ENCODE results near the gene BAK1. TPM values are rescaled to one million over a fixed set of nuclear protein-coding genes. Genes with fewer than 3 reads are reported as not detected.
A peak's percentile ranks its signal among the peaks of the same experiment; 100 is the strongest.

BAK1 gene
- total RNA-seq, 1 donor: 13.8 TPM

DNA sequence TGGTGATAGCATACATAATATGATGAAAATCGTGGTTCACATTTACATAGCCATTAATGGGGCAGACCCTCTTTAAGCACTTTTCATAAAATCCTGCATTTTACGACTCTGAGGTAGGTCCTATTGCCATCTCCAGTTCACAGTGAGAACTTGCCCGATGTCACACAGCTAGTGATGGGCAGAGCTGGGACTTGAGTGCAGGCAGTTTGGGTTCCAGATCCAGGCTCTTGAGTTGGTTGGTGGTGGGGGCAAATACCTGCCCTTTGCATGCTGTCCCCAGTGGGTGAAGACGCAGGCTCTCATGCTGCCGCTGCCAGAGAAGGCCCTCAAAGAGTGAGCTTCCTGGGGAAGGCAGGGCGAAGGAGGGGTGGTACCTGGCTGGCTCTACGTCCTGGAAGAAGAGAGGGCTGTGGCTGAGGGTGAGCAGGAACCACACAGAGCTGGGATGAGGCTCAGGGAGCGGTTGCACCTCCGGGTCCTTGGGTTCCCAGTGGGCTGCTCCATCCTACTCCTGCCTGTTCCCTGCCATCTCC, 6.1 kb upstream of the BAK1 start:
- no peaks in the 10 kb centered on the region for H4K20me1 ChIP-seq (ENCODE audit: insufficient read depth, low read length)
- H3K4me1 ChIP-seq (ENCODE audit: insufficient read depth, low read length): peaks cover 12% of the 10 kb centered on the region
- no peak overlapping the region for H3K4me3 ChIP-seq (ENCODE audit: insufficient read depth, low read length)
- TF ChIP-seq, protein P1, sequence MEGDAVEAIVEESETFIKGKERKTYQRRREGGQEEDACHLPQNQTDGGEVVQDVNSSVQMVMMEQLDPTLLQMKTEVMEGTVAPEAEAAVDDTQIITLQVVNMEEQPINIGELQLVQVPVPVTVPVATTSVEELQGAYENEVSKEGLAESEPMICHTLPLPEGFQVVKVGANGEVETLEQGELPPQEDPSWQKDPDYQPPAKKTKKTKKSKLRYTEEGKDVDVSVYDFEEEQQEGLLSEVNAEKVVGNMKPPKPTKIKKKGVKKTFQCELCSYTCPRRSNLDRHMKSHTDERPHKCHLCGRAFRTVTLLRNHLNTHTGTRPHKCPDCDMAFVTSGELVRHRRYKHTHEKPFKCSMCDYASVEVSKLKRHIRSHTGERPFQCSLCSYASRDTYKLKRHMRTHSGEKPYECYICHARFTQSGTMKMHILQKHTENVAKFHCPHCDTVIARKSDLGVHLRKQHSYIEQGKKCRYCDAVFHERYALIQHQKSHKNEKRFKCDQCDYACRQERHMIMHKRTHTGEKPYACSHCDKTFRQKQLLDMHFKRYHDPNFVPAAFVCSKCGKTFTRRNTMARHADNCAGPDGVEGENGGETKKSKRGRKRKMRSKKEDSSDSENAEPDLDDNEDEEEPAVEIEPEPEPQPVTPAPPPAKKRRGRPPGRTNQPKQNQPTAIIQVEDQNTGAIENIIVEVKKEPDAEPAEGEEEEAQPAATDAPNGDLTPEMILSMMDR (IDR thresholded peaks at IDR 0.05; ENCODE audit: extremely low read depth, low read depth, low read length): no peak
- no peaks in the 10 kb centered on the region for H3K36me3 ChIP-seq (ENCODE audit: insufficient read depth, low read length)
- H3K79me2 ChIP-seq (ENCODE audit: insufficient read depth, low read length): no peaks in the 10 kb centered on the region
- H3K4me2 ChIP-seq (ENCODE audit: insufficient read depth, low read length): peak overlapping the region; percentile 75
- H2AFZ ChIP-seq (ENCODE audit: low read length): peak overlapping the region; percentile 90
- H3K9me3 ChIP-seq (ENCODE audit: low read depth, low read length): no peaks in the 10 kb centered on the region
- H3K27ac ChIP-seq (ENCODE audit: low read depth, low read length): no peak overlapping the region
- DNase-seq (ENCODE audit: insufficient read length, low spot score, missing footprints): no peak
- no peaks in the 10 kb centered on the region for H3K27me3 ChIP-seq (ENCODE audit: insufficient read depth, low read length)

DNA sequence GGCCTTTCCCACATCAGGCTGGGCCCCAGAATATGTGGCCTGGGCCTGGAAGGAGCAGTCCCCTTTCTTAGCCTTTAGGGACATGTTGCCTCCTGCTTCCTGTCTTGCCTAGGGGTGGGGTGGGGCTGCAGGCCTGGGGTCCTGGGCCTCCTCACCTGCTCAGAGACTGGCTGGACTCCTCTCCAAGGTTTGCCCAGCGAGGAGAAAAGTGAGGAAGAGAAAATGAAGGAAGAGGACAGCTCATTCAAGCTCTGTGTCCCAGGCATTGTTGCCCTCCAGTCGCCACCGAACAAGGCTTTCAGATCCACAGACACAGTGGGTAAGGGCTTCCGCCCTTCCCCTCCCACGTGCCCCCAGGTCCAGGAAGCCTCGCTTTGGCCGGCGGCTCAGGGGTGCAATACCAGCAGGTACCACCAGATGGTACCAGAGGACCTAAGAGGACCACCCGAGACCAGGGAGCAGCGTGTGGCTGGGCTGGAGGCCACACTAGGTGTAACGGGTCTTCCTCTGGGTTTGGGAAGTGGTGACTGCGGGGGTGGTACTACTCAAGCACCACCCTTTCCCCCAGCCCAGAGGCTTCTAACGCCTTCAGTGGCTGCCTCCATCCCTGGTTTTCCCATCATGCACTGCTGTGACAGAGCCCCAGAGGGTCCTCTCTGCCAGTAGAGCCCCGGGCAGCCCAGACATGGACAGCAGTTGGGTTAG, 5.5 kb upstream of the BAK1 start:
- Histone ChIP-seq H4K20me1 (ENCODE audit: insufficient read depth, low read length) (no peaks in the 10 kb centered on the region), H3K27ac (ENCODE audit: low read depth, low read length) (no peak overlapping the region), H3K4me2 (ENCODE audit: insufficient read depth, low read length) (peak overlapping the region; percentile 75), H3K4me3 (ENCODE audit: insufficient read depth, low read length) (peak overlapping the region; percentile 57), H3K79me2 (ENCODE audit: insufficient read depth, low read length) (no peaks in the 10 kb centered on the region), H3K27me3 (ENCODE audit: insufficient read depth, low read length) (no peaks in the 10 kb centered on the region), H3K36me3 (ENCODE audit: insufficient read depth, low read length) (no peaks in the 10 kb centered on the region), H2AFZ (ENCODE audit: low read length) (peak overlapping the region; percentile 90), H3K4me1 (ENCODE audit: insufficient read depth, low read length) (peaks cover 10% of the 10 kb centered on the region), H3K9me3 (ENCODE audit: low read depth, low read length) (no peaks in the 10 kb centered on the region)
- peak; percentile 97 for DNase-seq (ENCODE audit: insufficient read length, low spot score, missing footprints)
- TF ChIP-seq, protein P1 (IDR thresholded peaks at IDR 0.05; ENCODE audit: extremely low read depth, low read depth, low read length): peak; percentile 97

DNA sequence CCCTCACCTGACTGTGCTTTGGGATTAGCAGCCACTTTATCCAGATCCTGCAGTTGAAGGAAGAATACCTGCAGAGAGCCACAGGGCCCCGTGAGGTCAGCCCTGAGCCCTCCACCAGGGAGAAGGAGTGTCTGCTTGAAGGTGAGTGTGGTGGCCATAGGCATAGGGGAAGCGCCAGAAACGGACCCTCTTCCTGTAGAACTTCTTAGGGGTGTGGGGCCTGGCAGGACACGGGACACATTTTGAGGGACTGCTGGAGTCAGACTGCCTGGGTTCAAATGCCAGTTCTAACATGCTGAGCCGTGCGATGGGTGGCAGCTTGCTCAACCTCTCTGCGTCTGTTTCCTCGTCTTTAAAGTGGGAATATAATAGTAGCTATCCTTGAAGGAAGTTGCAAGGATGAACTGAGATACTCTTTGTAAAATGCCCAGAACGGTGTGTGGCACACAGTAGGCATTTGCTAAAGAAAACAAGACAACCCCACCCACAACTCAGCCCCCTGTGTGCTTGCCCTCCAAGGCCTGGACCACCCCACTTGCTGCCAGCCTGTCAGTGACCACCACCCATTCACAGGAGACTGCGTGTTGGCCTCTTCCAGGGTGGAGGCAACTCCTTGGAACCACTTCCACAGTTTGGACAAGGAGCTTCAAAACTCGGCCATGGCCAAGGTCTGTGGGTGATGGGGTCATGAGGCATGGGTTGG, 4.8 kb upstream of the BAK1 start:
- Histone ChIP-seq H3K9me3 (ENCODE audit: low read depth, low read length) (no peaks in the 10 kb centered on the region), H3K27me3 (ENCODE audit: insufficient read depth, low read length) (no peaks in the 10 kb centered on the region), H3K4me2 (ENCODE audit: insufficient read depth, low read length) (no peak overlapping the region), H3K4me1 (ENCODE audit: insufficient read depth, low read length) (peaks cover 6% of the 10 kb centered on the region), H3K79me2 (ENCODE audit: insufficient read depth, low read length) (peaks cover 1% of the 10 kb centered on the region), H3K4me3 (ENCODE audit: insufficient read depth, low read length) (no peak overlapping the region), H3K36me3 (ENCODE audit: insufficient read depth, low read length) (no peaks in the 10 kb centered on the region), H3K27ac (ENCODE audit: low read depth, low read length) (no peak overlapping the region), H2AFZ (ENCODE audit: low read length) (peak overlapping the region; percentile 90), H4K20me1 (ENCODE audit: insufficient read depth, low read length) (no peaks in the 10 kb centered on the region)
- DNase-seq (ENCODE audit: insufficient read length, low spot score, missing footprints): peak; percentile 64
- TF ChIP-seq, protein P1 (IDR thresholded peaks at IDR 0.05; ENCODE audit: extremely low read depth, low read depth, low read length): no peak

DNA sequence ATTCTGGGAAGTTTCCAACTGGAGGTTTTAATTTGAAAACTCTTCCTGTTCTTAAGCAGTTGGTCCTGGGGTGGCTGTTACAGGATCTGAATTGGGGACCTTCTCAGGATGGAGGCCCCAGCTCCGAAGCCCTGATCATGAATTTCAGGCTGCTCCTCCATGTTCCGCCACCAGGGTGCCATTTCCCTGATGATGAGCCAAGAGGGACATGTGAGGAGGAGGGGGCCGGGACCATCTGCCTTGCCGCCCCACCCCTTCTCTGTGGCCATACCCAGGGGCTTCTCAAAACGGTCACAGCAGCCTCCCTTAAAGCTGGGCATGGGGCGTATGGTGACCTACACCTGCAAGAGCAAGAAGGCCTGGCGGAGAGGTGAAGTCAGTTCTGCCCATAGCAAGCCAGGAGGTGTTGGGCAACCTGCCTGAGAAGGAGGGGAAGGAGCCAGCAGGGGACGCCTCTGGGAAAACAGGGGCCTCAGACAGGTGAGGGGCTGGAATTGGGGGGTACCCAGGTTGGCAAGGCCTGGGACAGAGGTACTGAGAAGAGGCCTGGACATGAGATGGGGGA, 3.6 kb upstream of the BAK1 start:
- peak; percentile 81 for DNase-seq (ENCODE audit: insufficient read length, low spot score, missing footprints)
- Histone ChIP-seq H3K9me3 (ENCODE audit: low read depth, low read length) (no peaks in the 10 kb centered on the region), H3K4me2 (ENCODE audit: insufficient read depth, low read length) (no peak overlapping the region), H3K36me3 (ENCODE audit: insufficient read depth, low read length) (no peaks in the 10 kb centered on the region), H3K27me3 (ENCODE audit: insufficient read depth, low read length) (no peaks in the 10 kb centered on the region), H3K27ac (ENCODE audit: low read depth, low read length) (no peak overlapping the region), H3K79me2 (ENCODE audit: insufficient read depth, low read length) (peaks cover 13% of the 10 kb centered on the region), H4K20me1 (ENCODE audit: insufficient read depth, low read length) (peaks cover 3% of the 10 kb centered on the region), H2AFZ (ENCODE audit: low read length) (no peak overlapping the region), H3K4me1 (ENCODE audit: insufficient read depth, low read length) (peaks cover 7% of the 10 kb centered on the region), H3K4me3 (ENCODE audit: insufficient read depth, low read length) (no peak overlapping the region)
- TF ChIP-seq, protein P1 (IDR thresholded peaks at IDR 0.05; ENCODE audit: extremely low read depth, low read depth, low read length): peak; percentile 54

Measured in osteoblast (primary cell).